ENCODE data around the gene TNFSF15. TPM values are rescaled to one million over a fixed set of nuclear protein-coding genes. Genes with fewer than 3 reads are reported as not detected.

The TNFSF15 gene
- total RNA-seq, 1 donor from 2014 or later = 8.5 TPM

- Histone ChIP-seq H3K27me3 (no peaks in the 10 kb centered on the region), H3K4me1 (no peaks in the 10 kb centered on the region), H3K4me3 (no peak overlapping the region), H3K9me3 (no peaks in the 10 kb centered on the region), H3K27ac (no peak overlapping the region), H3K36me3 (no peaks in the 10 kb centered on the region)
- no peak for DNase-seq
- TF ChIP-seq CTCF (IDR thresholded peaks at IDR 0.05) = no peak
- ATAC-seq = no peak
- intact Hi-C loops (cut with DNase I) = no loop called here
Observed at GRCh38 chr9:114798101-114798500, 7.7 kb downstream of the TNFSF15 start.

GRCh38 chr9:114792396-114792795, 13.4 kb downstream of the TNFSF15 start:
- Histone ChIP-seq H3K27me3 (no peaks in the 10 kb centered on the region), H3K27ac (no peak overlapping the region), H3K36me3 (peaks cover 6% of the 10 kb centered on the region), H3K9me3 (no peaks in the 10 kb centered on the region), H3K4me1 (no peaks in the 10 kb centered on the region), H3K4me3 (no peak overlapping the region)
- no peak for TF ChIP-seq CTCF (IDR thresholded peaks at IDR 0.05)
- no peak for ATAC-seq
- intact Hi-C loops (cut with DNase I) = no loop called here
- no peak for DNase-seq

DNA sequence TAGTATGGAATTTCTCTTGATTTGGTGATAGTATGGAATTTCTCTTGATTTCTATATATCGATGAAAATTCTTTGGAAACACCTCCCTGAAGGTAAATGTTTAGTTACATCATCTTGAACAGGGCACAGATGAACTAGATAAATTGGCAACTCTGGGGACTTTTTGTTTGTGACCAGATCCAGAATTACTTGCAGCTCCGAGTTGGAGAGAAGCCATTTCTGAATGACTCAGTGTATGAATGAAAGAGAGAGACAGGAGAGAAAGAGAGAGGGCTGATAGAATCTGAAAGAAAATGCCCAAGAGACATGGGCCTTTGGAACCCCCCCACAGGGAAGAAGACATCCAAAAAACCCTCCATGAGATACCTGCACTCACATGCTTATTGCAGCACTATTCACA, 14.1 kb downstream of the TNFSF15 start:
- DNase-seq (no peak), ATAC-seq (no peak)
- H3K4me3 ChIP-seq = no peak overlapping the region
- TF ChIP-seq CTCF (IDR thresholded peaks at IDR 0.05) = no peak
- no peaks in the 10 kb centered on the region for H3K4me1 ChIP-seq
- H3K27ac ChIP-seq = no peak overlapping the region
- intact Hi-C loops (cut with DNase I) = no loop called here
- H3K36me3 ChIP-seq = peaks cover 6% of the 10 kb centered on the region
- H3K9me3 ChIP-seq = no peaks in the 10 kb centered on the region
- no peaks in the 10 kb centered on the region for H3K27me3 ChIP-seq

DNA sequence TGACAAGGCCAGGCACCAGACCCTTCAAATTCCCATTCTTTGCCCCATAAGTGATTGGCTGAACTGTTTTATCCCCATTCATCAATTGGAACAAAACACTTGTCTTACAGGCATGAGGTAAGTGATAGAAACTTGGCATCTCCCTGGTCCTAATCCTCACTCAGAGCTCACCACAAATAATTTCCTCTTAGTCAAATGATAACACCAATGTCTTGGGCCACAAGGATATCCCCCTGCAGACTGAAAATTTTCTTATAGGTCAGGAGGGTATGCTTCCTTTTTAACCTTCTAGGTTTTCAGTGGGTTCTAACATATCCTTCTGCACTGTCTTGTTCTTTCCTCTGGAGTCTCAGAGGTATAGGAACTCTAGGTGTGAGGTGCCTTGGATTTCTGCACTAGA, 14.5 kb downstream of the TNFSF15 start:
- Histone ChIP-seq H3K4me3 (no peak overlapping the region), H3K9me3 (no peaks in the 10 kb centered on the region), H3K36me3 (peaks cover 6% of the 10 kb centered on the region), H3K27ac (no peak overlapping the region), H3K4me1 (no peaks in the 10 kb centered on the region), H3K27me3 (no peaks in the 10 kb centered on the region)
- no peak for TF ChIP-seq CTCF (IDR thresholded peaks at IDR 0.05)
- no peak for DNase-seq
- intact Hi-C loops (cut with DNase I) = no loop called here
- no peak for ATAC-seq

GRCh38 chr9:114790521-114790920, 15.3 kb downstream of the TNFSF15 start:
- Histone ChIP-seq H3K4me3 (no peak overlapping the region), H3K27me3 (no peaks in the 10 kb centered on the region), H3K27ac (no peak overlapping the region), H3K4me1 (no peaks in the 10 kb centered on the region), H3K9me3 (no peaks in the 10 kb centered on the region), H3K36me3 (peaks cover 6% of the 10 kb centered on the region)
- ATAC-seq (no peak), DNase-seq (no peak)
- intact Hi-C loops (cut with DNase I) = no loop called here
- no peak for TF ChIP-seq CTCF (IDR thresholded peaks at IDR 0.05)

- no peak overlapping the region for H3K4me3 ChIP-seq
- no peaks in the 10 kb centered on the region for H3K4me1 ChIP-seq
- ATAC-seq = no peak
- no peak for DNase-seq
- H3K9me3 ChIP-seq = no peaks in the 10 kb centered on the region
- TF ChIP-seq CTCF (IDR thresholded peaks at IDR 0.05) = no peak
- H3K36me3 ChIP-seq = peaks cover 6% of the 10 kb centered on the region
- H3K27me3 ChIP-seq = no peaks in the 10 kb centered on the region
- H3K27ac ChIP-seq = no peak overlapping the region
- intact Hi-C loops (cut with DNase I) = no loop called here
Observed at GRCh38 chr9:114789006-114789405, 16.8 kb downstream of the TNFSF15 start.
